IPS-20b (cell line): ENCODE data around the gene TOMM7.
A peak's percentile ranks its signal among the peaks of the same experiment; 100 is the strongest.

Experiments
- H3K27ac ChIP-seq: one replicate; pipeline ENCODE4 v1.5.1; 2013; ENCODE audit warnings: low read length
- H3K27me3 ChIP-seq: 2 replicates; pipeline ENCODE4 v1.6.1; 2013; ENCODE audit warnings: mild to moderate bottlenecking, low read length, inconsistent platforms; ENCODE audit not compliant: insufficient read depth
- H3K36me3 ChIP-seq: 2 replicates; pipeline ENCODE4 v1.6.1; 2013; ENCODE audit warnings: low read depth, mild to moderate bottlenecking, inconsistent platforms, low read length, moderate library complexity; ENCODE audit not compliant: insufficient read depth
- H3K4me1 ChIP-seq: 2 replicates; pipeline ENCODE4 v1.6.1; 2013; ENCODE audit warnings: mild to moderate bottlenecking, control low read depth, inconsistent platforms, low read length, moderate library complexity; ENCODE audit not compliant: insufficient read depth
- H3K4me3 ChIP-seq: 2 replicates; pipeline ENCODE4 v1.5.1; 2013; ENCODE audit warnings: mild to moderate bottlenecking, low read length, inconsistent platforms
- H3K9ac ChIP-seq: 2 replicates; pipeline ENCODE4 v1.6.1; 2013; ENCODE audit warnings: low read depth, mild to moderate bottlenecking, inconsistent platforms, low read length, moderate library complexity
- H3K9me3 ChIP-seq: 2 replicates; pipeline ENCODE4 v1.6.1; 2013; ENCODE audit warnings: mild to moderate bottlenecking, low read depth, low read length, inconsistent platforms; ENCODE audit not compliant: insufficient read depth

The TOMM7 gene

DNA sequence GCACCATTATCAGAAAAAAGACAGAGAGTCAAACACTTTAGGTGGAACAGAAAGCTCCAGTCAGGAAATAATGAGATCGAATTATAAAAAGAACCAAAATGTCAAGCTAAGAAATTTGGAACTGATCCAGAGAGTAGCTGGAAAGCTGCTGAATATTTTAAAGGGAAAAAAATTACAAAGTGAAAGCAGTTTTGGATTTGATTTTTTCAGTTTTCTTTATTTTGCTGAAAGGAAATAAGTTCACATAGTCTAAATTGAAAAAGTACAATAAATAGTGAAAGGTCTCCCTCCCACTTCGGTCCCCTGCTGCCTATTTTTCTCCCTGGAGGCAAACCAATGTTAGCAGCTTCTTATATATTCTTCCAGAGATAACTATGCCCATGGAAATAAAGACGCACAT is 11.3 kb upstream of the TOMM7 start:
- Histone ChIP-seq H3K9me3 (no peaks in the 10 kb centered on the region), H3K36me3 (no peaks in the 10 kb centered on the region), H3K27me3 (no peaks in the 10 kb centered on the region), H3K4me3 (no peak overlapping the region), H3K9ac (no peak overlapping the region), H3K4me1 (no peaks in the 10 kb centered on the region), H3K27ac (no peak overlapping the region)

- Histone ChIP-seq H3K4me1 (no peaks in the 10 kb centered on the region), H3K4me3 (no peak overlapping the region), H3K9ac (no peak overlapping the region), H3K36me3 (no peaks in the 10 kb centered on the region), H3K27ac (no peak overlapping the region), H3K27me3 (no peaks in the 10 kb centered on the region), H3K9me3 (no peaks in the 10 kb centered on the region)
These were observed 10.6 kb upstream of the TOMM7 start for GRCh38 chr7:22833113-22833855.

DNA sequence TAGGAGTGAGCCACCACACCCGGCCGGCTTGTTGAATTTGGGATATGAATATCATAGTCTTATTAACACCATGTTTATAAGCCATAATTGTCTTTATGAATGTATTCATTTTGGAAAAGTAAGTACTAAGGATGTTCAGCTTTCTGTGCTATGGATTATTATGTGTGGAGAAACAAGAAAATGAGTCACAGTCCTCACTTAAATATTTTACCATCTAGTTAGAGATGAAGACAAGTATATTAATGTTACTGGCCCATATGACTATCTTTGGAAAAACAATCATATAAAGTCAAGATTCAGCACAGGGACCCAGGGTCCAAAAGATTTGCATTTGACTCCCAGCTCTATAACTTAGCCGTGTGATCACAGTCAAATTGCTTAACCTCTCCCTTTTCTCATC is 9.8 kb upstream of the TOMM7 start:
- H3K27ac ChIP-seq, result no peak overlapping the region
- H3K36me3 ChIP-seq, result no peaks in the 10 kb centered on the region
- H3K9ac ChIP-seq, result no peak overlapping the region
- H3K9me3 ChIP-seq, result no peaks in the 10 kb centered on the region
- H3K4me3 ChIP-seq, result no peak overlapping the region
- H3K4me1 ChIP-seq, result no peaks in the 10 kb centered on the region
- H3K27me3 ChIP-seq, result no peaks in the 10 kb centered on the region

- Histone ChIP-seq H3K9me3 (no peaks in the 10 kb centered on the region), H3K27me3 (no peaks in the 10 kb centered on the region), H3K9ac (no peak overlapping the region), H3K36me3 (no peaks in the 10 kb centered on the region), H3K27ac (no peak overlapping the region), H3K4me3 (no peak overlapping the region), H3K4me1 (no peaks in the 10 kb centered on the region)
These were observed 9.1 kb upstream of the TOMM7 start for GRCh38 chr7:22831602-22832305.

DNA sequence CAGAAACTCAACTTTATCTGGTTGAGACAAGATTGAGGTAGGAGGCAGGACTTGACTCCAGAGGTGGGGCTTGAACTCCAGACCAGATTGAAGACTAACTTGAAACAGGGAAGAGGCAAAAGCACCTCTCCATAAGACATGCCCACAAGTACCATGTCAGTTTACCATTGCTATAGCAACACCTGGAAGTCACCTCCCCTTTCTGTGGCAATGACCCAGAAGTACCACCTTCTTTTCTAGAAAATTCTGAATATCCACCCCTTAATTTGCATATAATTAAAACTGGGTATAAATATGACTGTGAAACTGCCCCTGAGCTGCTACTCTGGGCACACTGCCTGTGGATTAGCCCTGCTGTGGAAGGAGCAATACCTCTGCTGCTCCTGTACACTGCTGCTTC is 4.9 kb upstream of the TOMM7 start:
- Histone ChIP-seq H3K9ac (no peak overlapping the region), H3K9me3 (no peaks in the 10 kb centered on the region), H3K4me3 (no peak overlapping the region), H3K27ac (no peak overlapping the region), H3K36me3 (no peaks in the 10 kb centered on the region), H3K4me1 (no peaks in the 10 kb centered on the region), H3K27me3 (no peaks in the 10 kb centered on the region)

- no peaks in the 10 kb centered on the region for H3K36me3 ChIP-seq
- H3K27me3 ChIP-seq, result no peaks in the 10 kb centered on the region
- H3K4me3 ChIP-seq, result no peak overlapping the region
- no peaks in the 10 kb centered on the region for H3K4me1 ChIP-seq
- no peaks in the 10 kb centered on the region for H3K9me3 ChIP-seq
- no peak overlapping the region for H3K27ac ChIP-seq
- H3K9ac ChIP-seq, result no peak overlapping the region
These were observed 3.9 kb upstream of the TOMM7 start for GRCh38 chr7:22826593-22826992.

GRCh38 chr7:22824760-22825159 is 2.1 kb upstream of the TOMM7 start:
- Histone ChIP-seq H3K27ac (no peak overlapping the region), H3K4me1 (peaks cover 9% of the 10 kb centered on the region), H3K4me3 (no peak overlapping the region), H3K9me3 (no peaks in the 10 kb centered on the region), H3K27me3 (no peaks in the 10 kb centered on the region), H3K36me3 (peaks cover under 1% of the 10 kb centered on the region; the same call in 1 of the 2 replicates), H3K9ac (no peak overlapping the region)

GRCh38 chr7:22823142-22823497 is 471 bp upstream of the TOMM7 start:
- Histone ChIP-seq H3K27ac (peak overlapping the region; percentile 34), H3K27me3 (no peaks in the 10 kb centered on the region), H3K9ac (peak overlapping the region; percentile 98; the same call in 1 of the 2 replicates), H3K4me3 (peak overlapping the region; percentile 100), H3K4me1 (peaks cover 9% of the 10 kb centered on the region), H3K36me3 (peaks cover 10% of the 10 kb centered on the region), H3K9me3 (no peaks in the 10 kb centered on the region)

- no peaks in the 10 kb centered on the region for H3K27me3 ChIP-seq
- H3K9ac ChIP-seq, result peak overlapping the region; percentile 98
- H3K9me3 ChIP-seq, result no peaks in the 10 kb centered on the region
- H3K27ac ChIP-seq, result peak overlapping the region; percentile 95
- H3K4me3 ChIP-seq, result peak overlapping the region; percentile 100
- H3K36me3 ChIP-seq, result peaks cover 22% of the 10 kb centered on the region
- H3K4me1 ChIP-seq, result peaks cover 9% of the 10 kb centered on the region
These were observed 755 bp downstream of the TOMM7 start for GRCh38 chr7:22821702-22822485.

- H3K9ac ChIP-seq, result no peak overlapping the region; the same call in 1 of the 2 replicates
- H3K9me3 ChIP-seq, result no peaks in the 10 kb centered on the region
- H3K36me3 ChIP-seq, result peaks cover 45% of the 10 kb centered on the region
- H3K27ac ChIP-seq, result no peak overlapping the region
- 0 out of 2 replicates have a peak overlapping the region, but pooled peaks have one; percentile 24 for H3K4me3 ChIP-seq
- no peaks in the 10 kb centered on the region for H3K27me3 ChIP-seq
- peaks cover 9% of the 10 kb centered on the region for H3K4me1 ChIP-seq
These were observed 3.2 kb downstream of the TOMM7 start for GRCh38 chr7:22819476-22819875.

DNA sequence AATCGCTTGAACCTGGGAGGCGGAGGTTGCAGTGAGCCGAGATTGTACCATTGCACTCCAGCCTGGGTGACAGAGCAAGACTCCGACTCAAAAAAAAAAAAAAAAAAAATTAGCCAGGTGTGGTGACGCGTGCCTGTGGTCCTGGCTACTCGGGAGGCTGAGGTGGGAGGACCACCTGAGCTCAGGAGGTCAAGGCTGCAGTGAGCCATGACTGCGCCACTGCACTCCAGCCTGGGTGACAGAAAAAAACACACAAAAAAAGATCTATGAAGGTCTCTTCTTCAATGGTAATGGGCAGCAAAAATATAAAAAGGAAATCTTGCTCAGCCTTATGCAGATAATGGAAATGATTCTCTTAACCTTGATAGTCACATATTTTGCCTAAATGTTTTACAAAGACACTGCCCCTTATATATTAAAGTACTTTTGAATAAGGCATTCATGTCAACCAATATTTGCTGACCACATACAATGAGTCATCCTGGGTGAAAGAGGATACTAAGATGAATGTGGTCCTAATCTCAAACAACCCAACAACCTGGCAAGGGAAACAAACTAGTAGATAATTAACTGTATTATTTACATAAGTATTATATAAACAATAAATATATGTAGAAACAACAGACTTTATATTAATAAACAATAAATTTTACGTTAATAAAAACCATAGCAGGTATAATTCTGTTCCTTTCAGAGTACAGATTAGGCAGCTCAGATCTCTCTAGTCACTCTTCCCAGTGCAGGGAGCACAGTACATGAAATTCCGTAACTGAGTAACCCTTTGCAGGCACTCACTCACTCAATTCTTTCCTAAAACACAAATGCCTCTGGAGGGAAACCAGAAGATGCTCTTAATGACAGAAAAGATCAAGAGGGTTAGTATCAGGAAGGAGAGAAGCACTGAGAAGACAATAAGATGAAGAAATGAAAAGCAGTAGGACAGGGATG is 8.1 kb downstream of the TOMM7 start:
- Histone ChIP-seq H3K9me3 (no peaks in the 10 kb centered on the region), H3K36me3 (peaks cover 69% of the 10 kb centered on the region), H3K27ac (no peak overlapping the region), H3K9ac (no peak overlapping the region), H3K4me3 (no peak overlapping the region), H3K4me1 (peaks cover 33% of the 10 kb centered on the region), H3K27me3 (no peaks in the 10 kb centered on the region)
